H1 (cell line): Measurements from ENCODE around the gene SMS. TPM values are rescaled to one million over a fixed set of nuclear protein-coding genes. Genes with fewer than 3 reads are reported as not detected.

ENCODE experiments used
- RAD21 ChIP-seq, 2 experiments: IDR thresholded peaks in 1 of 2; conservative IDR thresholded peaks in 1 of 2; 2 replicates each; pipeline ENCODE4 v1.6.1; 2011; ENCODE audit warnings: low read depth in 2 of 2, low read length in 2 of 2, improper control_type of control experiment in 1 of 2, inconsistent platforms in 1 of 2, mild to moderate bottlenecking in 1 of 2, moderate library complexity in 1 of 2
- polyA plus RNA-seq, 7 experiments: library from polyadenylated mRNA; depleted of rRNA in 3 of 7; stranded (reverse) in 5 of 7; unstranded in 2 of 7; fragments of >200 nt in 5 of 7; fragments of 200-250 nt in 2 of 7; gene quantifications; 1 replicate in 5 of 7; 2 replicates in 1 of 7; 4 replicates in 1 of 7; pipeline versions ENCODE4 v1.2.1 to v1.2.3, GENCODE V29; 2011 to 2013; ENCODE audit warnings: missing spikeins in 2 of 7, mixed read lengths in 2 of 7
- total RNA-seq: library from RNA; stranded (reverse); fragmentation: NEBNext Ultra II Directional; extraction: Animal tissue kit (Norgen Biotek cat#: 25700); gene quantifications from 2 replicates; pipeline ENCODE4 v1.2.1, GENCODE V29; 2021

The SMS gene
- total and polyA plus RNA-seq, 2 of the 8 experiments (the other 6 are each of a cell fraction or from before 2014, with no cell fraction given) = 66.3 to 256 TPM

DNA sequence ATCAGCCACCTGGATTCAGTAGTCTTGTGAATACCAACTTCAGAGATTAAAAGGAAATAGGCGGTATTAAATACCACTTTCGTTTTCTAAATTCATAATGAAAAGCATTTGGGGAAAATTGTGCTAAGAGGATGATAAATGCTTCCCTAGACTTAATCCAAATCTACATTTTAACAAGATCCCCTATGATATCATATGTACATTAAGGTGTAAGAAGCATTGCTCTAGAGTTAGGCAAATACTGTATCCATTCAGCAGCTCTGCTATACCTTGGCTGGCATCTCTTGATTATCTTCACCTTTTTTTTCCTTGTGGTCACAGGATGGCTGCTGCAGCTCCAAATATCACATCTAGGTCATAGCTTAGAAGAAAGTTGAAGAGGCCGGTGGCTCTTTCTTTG is 51.0 kb downstream of the SMS start (continued):
- no peak for TF ChIP-seq RAD21 (IDR thresholded peaks at IDR 0.05 in 1 of 2, conservative IDR thresholded peaks at IDR 0.05 in 1 of 2; ENCODE audit: low read depth in 2 of 2, low read length in 2 of 2)
